ENCODE measurements around the gene DCANP1. TPM values are rescaled to one million over a fixed set of nuclear protein-coding genes. Genes with fewer than 3 reads are reported as not detected.

Gene DCANP1
- total and polyA plus RNA-seq, 9 donors, result 0.08 TPM; not detected in 8

DNA sequence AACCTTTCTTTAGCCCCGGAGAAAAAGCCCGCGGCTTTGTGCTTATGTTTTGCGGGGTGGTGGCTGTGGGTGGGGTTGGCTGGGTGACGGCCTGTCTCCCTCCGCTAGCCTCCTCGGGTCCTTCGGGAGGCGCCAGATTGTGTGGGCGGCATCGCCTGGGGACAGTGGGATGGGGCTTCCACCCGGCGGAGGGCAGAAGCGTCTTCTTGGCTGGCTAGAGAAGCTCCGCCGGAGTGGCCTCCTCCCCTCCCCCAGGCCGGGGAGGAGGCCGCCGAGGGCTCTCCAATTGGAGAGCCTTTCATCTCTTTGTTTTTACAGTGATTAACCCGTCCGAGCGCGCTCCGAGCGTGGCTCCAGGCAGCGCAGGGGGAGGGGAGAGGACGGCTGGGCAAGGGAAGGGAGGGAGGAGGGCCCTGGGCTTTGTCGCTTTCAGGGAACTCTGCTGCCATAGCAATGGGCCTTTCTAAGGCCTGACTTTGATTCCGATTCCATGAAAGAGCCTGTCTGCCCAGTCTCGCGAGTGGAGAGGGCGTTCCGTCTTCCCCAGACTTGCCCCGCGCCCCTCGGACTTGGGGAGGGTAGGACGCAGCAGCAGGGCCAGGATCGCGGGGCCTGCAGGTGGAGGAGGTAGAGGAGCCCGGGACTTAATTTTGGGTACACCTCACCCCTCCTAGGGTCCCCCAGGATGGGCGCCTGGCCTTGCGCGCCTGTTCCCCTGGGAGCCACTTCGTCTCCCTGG lies 41.7 kb upstream of the DCANP1 start:
- WGBS, 3 donors, result 0 to 1% (median 1%) methylated on average over 42 to 44 of the region's 44 CpGs
- no peaks in the 10 kb centered on the region for H3K27me3 ChIP-seq
- DNase-seq, result no peak
- H3K9me3 ChIP-seq, result no peaks in the 10 kb centered on the region
- H3K27ac ChIP-seq, result no peak overlapping the region
- no peaks in the 10 kb centered on the region for H3K36me3 ChIP-seq
- intact Hi-C loops (cut with DNase I), result no loop called here
- peaks cover 3% of the 10 kb centered on the region for H3K4me1 ChIP-seq (ENCODE audit: insufficient read depth)
- TF ChIP-seq POLR2A (IDR thresholded peaks at IDR 0.05) (no peak), EP300 (IDR thresholded peaks at IDR 0.05) (no peak)
- TF ChIP-seq, protein P1, sequence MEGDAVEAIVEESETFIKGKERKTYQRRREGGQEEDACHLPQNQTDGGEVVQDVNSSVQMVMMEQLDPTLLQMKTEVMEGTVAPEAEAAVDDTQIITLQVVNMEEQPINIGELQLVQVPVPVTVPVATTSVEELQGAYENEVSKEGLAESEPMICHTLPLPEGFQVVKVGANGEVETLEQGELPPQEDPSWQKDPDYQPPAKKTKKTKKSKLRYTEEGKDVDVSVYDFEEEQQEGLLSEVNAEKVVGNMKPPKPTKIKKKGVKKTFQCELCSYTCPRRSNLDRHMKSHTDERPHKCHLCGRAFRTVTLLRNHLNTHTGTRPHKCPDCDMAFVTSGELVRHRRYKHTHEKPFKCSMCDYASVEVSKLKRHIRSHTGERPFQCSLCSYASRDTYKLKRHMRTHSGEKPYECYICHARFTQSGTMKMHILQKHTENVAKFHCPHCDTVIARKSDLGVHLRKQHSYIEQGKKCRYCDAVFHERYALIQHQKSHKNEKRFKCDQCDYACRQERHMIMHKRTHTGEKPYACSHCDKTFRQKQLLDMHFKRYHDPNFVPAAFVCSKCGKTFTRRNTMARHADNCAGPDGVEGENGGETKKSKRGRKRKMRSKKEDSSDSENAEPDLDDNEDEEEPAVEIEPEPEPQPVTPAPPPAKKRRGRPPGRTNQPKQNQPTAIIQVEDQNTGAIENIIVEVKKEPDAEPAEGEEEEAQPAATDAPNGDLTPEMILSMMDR (IDR thresholded peaks at IDR 0.05), result no peak
- H3K4me3 ChIP-seq, result no peak overlapping the region

DNA sequence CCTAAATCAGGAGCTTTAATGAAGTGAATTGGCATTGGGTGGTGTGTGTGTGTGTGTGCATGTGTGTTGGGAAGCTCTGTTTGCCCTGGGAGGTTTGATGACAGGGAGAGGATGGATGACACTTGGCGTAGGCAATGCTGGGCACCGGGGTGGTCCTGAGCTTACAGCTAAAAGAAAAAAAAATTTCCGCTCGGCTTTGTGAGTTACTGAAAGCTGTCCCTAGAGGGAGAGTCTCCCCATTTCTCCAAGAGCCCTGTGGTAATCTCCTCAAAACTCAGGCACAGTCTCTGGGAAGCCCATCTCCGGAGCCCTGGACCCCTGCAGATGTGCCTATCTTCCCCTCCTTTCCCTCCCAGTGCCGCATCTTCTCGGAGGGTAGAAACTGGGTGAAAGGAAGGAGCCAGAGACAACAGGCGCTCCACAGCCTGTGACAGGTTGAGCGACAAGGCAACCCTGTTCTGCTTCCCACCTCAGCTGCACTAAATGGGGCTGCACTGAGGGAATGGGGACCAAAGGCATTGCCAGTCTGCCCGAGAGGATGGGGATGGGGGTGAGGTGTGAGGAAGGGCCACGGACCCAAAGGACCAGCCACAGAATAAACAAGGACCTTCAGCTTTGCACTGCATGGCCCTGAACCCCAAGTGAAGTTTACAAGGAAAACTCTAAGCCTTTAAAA lies 40.8 kb upstream of the DCANP1 start:
- TF ChIP-seq EP300 (IDR thresholded peaks at IDR 0.05) (no peak), POLR2A (IDR thresholded peaks at IDR 0.05) (no peak)
- Histone ChIP-seq H3K4me1 (ENCODE audit: insufficient read depth) (peaks cover 3% of the 10 kb centered on the region), H3K9me3 (no peaks in the 10 kb centered on the region), H3K4me3 (no peak overlapping the region), H3K27ac (no peak overlapping the region), H3K36me3 (no peaks in the 10 kb centered on the region), H3K27me3 (no peaks in the 10 kb centered on the region)
- intact Hi-C loops (cut with DNase I), result no loop called here
- no peak for DNase-seq
- 28 to 42% (median 36%) methylated on average over 11 of the region's 11 CpGs for WGBS, 3 donors

DNA sequence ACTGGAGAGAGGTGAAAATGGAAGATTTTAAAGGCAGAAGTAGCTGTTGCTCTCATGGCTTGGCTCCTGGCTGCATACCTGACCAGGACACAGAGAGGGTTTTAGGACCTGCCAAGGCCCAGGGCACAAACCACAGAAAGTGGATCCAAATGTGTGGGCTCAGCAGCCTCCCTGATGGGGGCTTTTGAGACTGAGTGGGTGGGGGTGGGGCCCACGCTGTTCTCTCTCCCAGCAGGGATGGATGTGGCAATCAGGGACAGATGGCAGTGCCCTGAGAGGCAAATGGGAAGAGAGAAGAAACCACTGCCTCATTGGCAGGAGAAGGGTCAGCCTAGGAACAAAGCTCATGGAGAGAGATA lies 39.9 kb upstream of the DCANP1 start:
- no peak for DNase-seq
- no peaks in the 10 kb centered on the region for H3K27me3 ChIP-seq
- intact Hi-C loops (cut with DNase I), result no loop called here
- no peaks in the 10 kb centered on the region for H3K36me3 ChIP-seq
- no peak overlapping the region for H3K27ac ChIP-seq
- TF ChIP-seq, protein P1 (IDR thresholded peaks at IDR 0.05), result no peak
- TF ChIP-seq EP300 (IDR thresholded peaks at IDR 0.05) (no peak), POLR2A (IDR thresholded peaks at IDR 0.05) (no peak)
- no peaks in the 10 kb centered on the region for H3K9me3 ChIP-seq
- no peak overlapping the region for H3K4me3 ChIP-seq
- 67 to 83% (median 80%) methylated on average over 1 of the region's 1 CpG for WGBS, 3 donors
- H3K4me1 ChIP-seq (ENCODE audit: insufficient read depth), result peaks cover 3% of the 10 kb centered on the region

DNA sequence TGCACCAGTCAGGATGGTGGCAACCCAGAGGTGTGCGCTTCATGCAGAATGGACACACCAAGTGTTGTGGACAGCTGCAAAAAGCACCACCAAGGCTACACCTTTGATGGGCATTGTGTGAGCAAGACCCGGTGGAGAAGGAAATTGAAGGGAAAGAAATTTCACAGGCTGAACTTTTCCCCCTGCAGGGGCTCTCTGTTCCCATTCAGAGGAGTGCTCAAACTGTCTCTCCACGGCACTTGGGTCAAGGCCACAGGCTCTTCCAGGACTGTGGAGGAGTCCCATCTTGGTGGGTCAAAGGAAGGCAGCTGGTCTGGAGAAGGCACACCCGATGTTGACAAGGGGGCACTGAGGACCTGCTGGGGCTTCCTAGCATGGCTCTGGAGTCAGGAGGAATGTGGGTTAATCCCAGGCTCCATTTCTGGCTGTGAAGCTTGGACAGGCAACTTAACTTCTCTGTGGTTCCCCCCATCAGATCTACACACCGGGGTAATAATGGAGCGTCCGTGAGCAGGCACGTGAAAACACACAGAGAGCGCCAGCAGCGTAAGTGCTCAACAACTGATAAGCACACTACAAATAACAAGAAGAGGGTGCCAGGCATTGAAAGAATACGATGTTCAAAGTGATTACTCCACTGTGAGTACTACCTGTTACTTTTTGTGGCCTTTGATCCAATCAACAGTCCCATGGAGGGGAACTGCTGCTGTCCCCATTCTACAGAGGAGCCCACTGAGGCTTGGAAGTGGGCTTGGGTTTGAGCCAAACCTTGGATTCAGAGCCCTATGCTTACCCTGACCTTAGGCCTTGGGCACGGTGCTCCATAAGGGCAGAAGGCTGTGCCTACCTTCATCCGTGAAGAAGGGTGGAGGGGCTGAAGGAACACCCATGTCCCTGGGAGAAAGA lies 39.2 kb upstream of the DCANP1 start:
- TF ChIP-seq POLR2A (IDR thresholded peaks at IDR 0.05), result no peak
- TF ChIP-seq, protein P1 (IDR thresholded peaks at IDR 0.05), result no peak
- no peak for TF ChIP-seq EP300 (IDR thresholded peaks at IDR 0.05)
- 49 to 64% (median 62%) methylated on average over 13 of the region's 13 CpGs for WGBS, 3 donors
- Histone ChIP-seq H3K27ac (no peak overlapping the region), H3K9me3 (no peaks in the 10 kb centered on the region), H3K4me3 (no peak overlapping the region), H3K36me3 (no peaks in the 10 kb centered on the region), H3K4me1 (ENCODE audit: insufficient read depth) (peaks cover 3% of the 10 kb centered on the region), H3K27me3 (no peaks in the 10 kb centered on the region)
- no peak for DNase-seq
- intact Hi-C loops (cut with DNase I), result no loop called here

All from ovary (tissue), 9 donors.